ENCODE results near the gene UBA52. TPM values are rescaled to one million over a fixed set of nuclear protein-coding genes. Genes with fewer than 3 reads are reported as not detected.

UBA52 gene
- total RNA-seq, result 100 to 1,000 TPM; 498 to 653 TPM

GRCh38 chr19:18571564-18572344 lies at the start of gene UBA52:
Gene UBA52 (plus strand): TSS chr19:18571857. CDS start chr19:18573301, 1,444 bp downstream.

DNA sequence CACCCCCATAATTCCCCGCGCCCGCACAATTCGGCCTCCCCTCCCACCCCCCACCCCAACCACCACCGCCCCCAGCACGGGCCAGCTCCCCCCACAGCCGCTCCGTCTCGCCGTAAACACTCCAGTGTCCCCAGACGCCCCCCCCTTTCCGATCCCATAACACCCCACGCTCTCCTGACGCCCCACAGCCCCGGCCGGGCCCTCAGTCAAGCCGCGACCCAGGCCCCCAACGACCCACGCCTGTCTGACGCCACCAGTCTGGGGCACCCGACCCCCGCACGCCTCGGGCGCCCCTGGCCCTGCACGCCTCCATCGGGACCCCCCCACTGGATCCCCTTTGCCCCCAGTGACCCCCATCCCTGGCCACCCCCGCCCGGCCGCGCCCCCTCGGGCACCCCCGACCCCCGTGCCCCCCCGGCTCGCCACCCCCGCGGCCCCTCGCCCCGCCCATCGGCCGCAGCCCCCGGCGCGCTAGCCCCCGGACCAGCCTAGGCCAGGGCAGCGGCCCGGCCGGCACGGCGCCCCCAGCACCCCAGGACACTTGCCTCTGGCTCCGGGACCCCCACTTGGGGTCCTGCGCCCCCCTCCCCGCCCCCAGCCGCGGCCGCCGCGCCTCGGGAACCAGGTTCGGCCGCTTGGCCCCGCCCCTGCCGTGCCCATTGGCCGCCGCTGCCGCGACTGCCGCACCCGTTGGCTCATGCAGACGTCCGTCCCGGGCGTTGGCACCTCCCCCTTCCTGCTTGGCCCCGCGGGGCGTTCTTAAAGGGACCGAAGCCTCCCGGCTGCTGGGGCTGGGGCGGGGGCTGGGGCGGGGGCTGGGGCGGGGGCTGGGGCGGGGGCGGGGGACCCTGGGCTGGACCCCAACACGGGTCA lies 28.5 kb upstream of the UBA52 start, which contains the start of gene FKBP8:
Gene FKBP8, minus strand, starts transcription at position 633 of the 873 bp plus-strand sequence. CDS start 1,603 bp downstream, outside the sequence.

GRCh38 chr19:18557411-18558201 lies 14.1 kb upstream of the UBA52 start, which contains the start of gene KXD1:
Gene KXD1 (plus strand): TSS chr19:18557870. CDS start chr19:18562057, 4,187 bp downstream.

DNA sequence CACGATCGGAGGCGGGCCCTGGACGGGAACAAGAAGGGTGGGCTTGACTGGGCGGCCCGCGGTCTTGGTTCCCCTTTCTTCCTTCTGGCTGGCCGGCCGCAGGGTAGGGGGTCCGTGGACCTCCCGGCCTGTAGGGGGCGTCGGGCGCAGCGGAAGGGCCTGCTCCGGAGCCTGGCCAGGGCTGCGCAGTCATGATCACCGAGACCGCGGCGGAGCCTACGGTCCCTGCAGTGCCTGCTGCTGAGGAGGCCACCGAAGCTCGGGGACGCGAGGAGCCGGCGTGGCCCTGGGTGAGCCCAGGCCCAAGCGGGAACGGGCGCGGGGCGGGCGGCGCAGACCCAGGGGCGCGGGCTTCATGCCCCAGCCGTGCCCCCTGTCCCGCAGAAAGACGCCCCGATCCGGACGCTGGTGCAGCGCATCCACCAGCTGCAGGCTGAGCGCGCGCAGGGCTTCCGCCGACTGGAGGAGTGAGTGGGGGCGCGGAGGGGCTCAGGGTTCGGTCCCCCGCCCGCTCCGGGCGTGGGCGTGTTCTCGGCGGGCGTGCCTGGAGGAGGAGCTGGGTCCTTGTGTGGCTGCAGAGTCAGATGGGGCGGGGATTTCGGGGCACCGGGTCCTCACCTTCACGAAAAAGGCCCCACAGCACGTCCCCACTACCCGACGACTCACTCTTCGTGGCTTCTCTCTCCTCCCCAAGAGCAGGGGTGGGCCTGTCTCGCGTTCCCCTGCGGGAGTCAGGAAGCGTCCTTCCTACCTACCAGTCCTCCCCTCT lies 17.1 kb downstream of the UBA52 start, which contains the start of gene REX1BD:
Gene REX1BD, plus strand, starts transcription at position 188 of the 769 bp plus-strand sequence. Its CDS starts 4 bp downstream, at position 192.

GRCh38 chr19:18606281-18607225 lies 34.9 kb downstream of the UBA52 start, which contains the start of gene CRLF1:
Gene CRLF1 (minus strand): TSS chr19:18606799. CDS start chr19:18606656, 143 bp downstream.

GRCh38 chr19:18612772-18613588 lies 41.3 kb downstream of the UBA52 start, which contains the start of gene TMEM59L:
Gene TMEM59L (plus strand): TSS chr19:18612870. CDS start chr19:18612959, 89 bp downstream.

Other genes with a start within 250 kb of the UBA52 start
- 100 to 1,000 TPM; 142 to 230 TPM for gene LSM4, start 248.8 kb upstream of the UBA52 start, total RNA-seq
- gene PGPEP1, start 231.3 kb upstream of the UBA52 start, total RNA-seq, result 10 to 100 TPM; 17.9 to 23.3 TPM
- gene GDF15, start 185.7 kb upstream of the UBA52 start, total RNA-seq, result 100 to 1,000 TPM in 1 of 2 donors, 10 to 100 TPM in 1; 57.8 to 325 TPM
- not detected for gene LRRC25, start 174.2 kb upstream of the UBA52 start, total RNA-seq
- gene SSBP4, start 152.5 kb upstream of the UBA52 start, total RNA-seq, result 10 to 100 TPM; 38.2 to 85.6 TPM
- 10 to 100 TPM; 24.0 to 25.5 TPM for gene ISYNA1, start 133.7 kb upstream of the UBA52 start, total RNA-seq
- 10 to 100 TPM in 1 of 2 donors, 1 to 10 TPM in 1; 8.6 to 11.3 TPM for gene ELL, start 49.8 kb upstream of the UBA52 start, total RNA-seq
- 100 to 1,000 TPM; 145 to 159 TPM for gene FKBP8, start 28.3 kb upstream of the UBA52 start, total RNA-seq
- 100 to 1,000 TPM; 138 to 139 TPM for gene KXD1, start 14.0 kb upstream of the UBA52 start, total RNA-seq
- gene REX1BD, start 16.9 kb downstream of the UBA52 start, total RNA-seq, result 10 to 100 TPM; 67.9 to 68.5 TPM
- under 1 TPM in 1 of 2 donors, not detected in 1; under 0.01 TPM for gene CRLF1, start 34.9 kb downstream of the UBA52 start, total RNA-seq
- gene TMEM59L, start 41.0 kb downstream of the UBA52 start, total RNA-seq, result not detected
- gene KLHL26, start 65.2 kb downstream of the UBA52 start, total RNA-seq, result 1 to 10 TPM; 3.4 to 4.7 TPM
- gene CRTC1, start 111.8 kb downstream of the UBA52 start, total RNA-seq, result 1 to 10 TPM; 2.3 to 4.8 TPM
- gene COMP, start 219.4 kb downstream of the UBA52 start, total RNA-seq, result not detected